ENCODE results near the gene RXRG. TPM values are rescaled to one million over a fixed set of nuclear protein-coding genes. Genes with fewer than 3 reads are reported as not detected.

The RXRG gene
- total RNA-seq, 1 donor from 2014 or later: not detected

- peaks cover 18% of the 10 kb centered on the region for H3K27me3 ChIP-seq (ENCODE audit: control insufficient read depth, insufficient read depth, low read length)
- no peak for DNase-seq (ENCODE audit: low read depth)
- H3K36me3 ChIP-seq (ENCODE audit: control insufficient read depth, insufficient read depth, low read length): no peaks in the 10 kb centered on the region
- H3K4me3 ChIP-seq (ENCODE audit: low read depth, low read length): no peak overlapping the region
- TF ChIP-seq, protein P1, sequence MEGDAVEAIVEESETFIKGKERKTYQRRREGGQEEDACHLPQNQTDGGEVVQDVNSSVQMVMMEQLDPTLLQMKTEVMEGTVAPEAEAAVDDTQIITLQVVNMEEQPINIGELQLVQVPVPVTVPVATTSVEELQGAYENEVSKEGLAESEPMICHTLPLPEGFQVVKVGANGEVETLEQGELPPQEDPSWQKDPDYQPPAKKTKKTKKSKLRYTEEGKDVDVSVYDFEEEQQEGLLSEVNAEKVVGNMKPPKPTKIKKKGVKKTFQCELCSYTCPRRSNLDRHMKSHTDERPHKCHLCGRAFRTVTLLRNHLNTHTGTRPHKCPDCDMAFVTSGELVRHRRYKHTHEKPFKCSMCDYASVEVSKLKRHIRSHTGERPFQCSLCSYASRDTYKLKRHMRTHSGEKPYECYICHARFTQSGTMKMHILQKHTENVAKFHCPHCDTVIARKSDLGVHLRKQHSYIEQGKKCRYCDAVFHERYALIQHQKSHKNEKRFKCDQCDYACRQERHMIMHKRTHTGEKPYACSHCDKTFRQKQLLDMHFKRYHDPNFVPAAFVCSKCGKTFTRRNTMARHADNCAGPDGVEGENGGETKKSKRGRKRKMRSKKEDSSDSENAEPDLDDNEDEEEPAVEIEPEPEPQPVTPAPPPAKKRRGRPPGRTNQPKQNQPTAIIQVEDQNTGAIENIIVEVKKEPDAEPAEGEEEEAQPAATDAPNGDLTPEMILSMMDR (IDR thresholded peaks at IDR 0.05; ENCODE audit: insufficient read depth, low read length, poor library complexity, severe bottlenecking): no peak
Measured at GRCh38 chr1:165387505-165387904, 57.4 kb downstream of the RXRG start.

GRCh38 chr1:165383599-165384405 is 61.1 kb downstream of the RXRG start:
- TF ChIP-seq, protein P1 (IDR thresholded peaks at IDR 0.05; ENCODE audit: insufficient read depth, low read length, poor library complexity, severe bottlenecking): no peak

DNA sequence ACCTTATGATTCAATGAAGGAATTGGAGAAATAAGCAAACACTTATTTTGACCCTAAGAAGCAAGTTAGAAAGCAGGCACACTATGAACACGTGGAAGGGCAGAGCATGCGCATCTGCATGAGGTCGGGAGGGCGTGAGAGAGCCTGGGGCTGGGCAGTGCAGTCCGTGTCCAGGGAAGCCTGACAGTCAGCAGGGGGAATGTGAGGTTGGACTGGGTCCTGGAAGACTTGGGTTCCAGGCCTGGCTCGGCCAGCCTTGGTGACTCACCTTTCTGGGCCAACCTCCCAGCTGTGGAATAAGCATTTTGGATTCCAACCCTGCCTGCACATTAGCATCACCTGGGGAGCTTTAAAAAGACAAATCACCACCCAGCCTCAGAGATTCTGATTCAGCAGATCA is 61.9 kb downstream of the RXRG start:
- no peak for DNase-seq (ENCODE audit: low read depth)
- TF ChIP-seq, protein P1 (IDR thresholded peaks at IDR 0.05; ENCODE audit: insufficient read depth, low read length, poor library complexity, severe bottlenecking): no peak
- Histone ChIP-seq H3K27me3 (ENCODE audit: control insufficient read depth, insufficient read depth, low read length) (peaks cover 15% of the 10 kb centered on the region), H3K4me3 (ENCODE audit: low read depth, low read length) (no peak overlapping the region), H3K36me3 (ENCODE audit: control insufficient read depth, insufficient read depth, low read length) (no peaks in the 10 kb centered on the region)

More at GRCh38 chr1:165383599-165384405, 61.1 kb downstream of the RXRG start:
- Histone ChIP-seq H3K27me3 (ENCODE audit: control insufficient read depth, insufficient read depth, low read length) (peaks cover 15% of the 10 kb centered on the region), H3K36me3 (ENCODE audit: control insufficient read depth, insufficient read depth, low read length) (no peaks in the 10 kb centered on the region), H3K4me3 (ENCODE audit: low read depth, low read length) (no peak overlapping the region)
- DNase-seq (ENCODE audit: low read depth): no peak

- H3K27me3 ChIP-seq (ENCODE audit: control insufficient read depth, insufficient read depth, low read length): peaks cover 15% of the 10 kb centered on the region
- DNase-seq (ENCODE audit: low read depth): no peak
- H3K36me3 ChIP-seq (ENCODE audit: control insufficient read depth, insufficient read depth, low read length): no peaks in the 10 kb centered on the region
- TF ChIP-seq, protein P1 (IDR thresholded peaks at IDR 0.05; ENCODE audit: insufficient read depth, low read length, poor library complexity, severe bottlenecking): no peak
- H3K4me3 ChIP-seq (ENCODE audit: low read depth, low read length): no peak overlapping the region
Measured at GRCh38 chr1:165381745-165382505, 63.0 kb downstream of the RXRG start.

DNA sequence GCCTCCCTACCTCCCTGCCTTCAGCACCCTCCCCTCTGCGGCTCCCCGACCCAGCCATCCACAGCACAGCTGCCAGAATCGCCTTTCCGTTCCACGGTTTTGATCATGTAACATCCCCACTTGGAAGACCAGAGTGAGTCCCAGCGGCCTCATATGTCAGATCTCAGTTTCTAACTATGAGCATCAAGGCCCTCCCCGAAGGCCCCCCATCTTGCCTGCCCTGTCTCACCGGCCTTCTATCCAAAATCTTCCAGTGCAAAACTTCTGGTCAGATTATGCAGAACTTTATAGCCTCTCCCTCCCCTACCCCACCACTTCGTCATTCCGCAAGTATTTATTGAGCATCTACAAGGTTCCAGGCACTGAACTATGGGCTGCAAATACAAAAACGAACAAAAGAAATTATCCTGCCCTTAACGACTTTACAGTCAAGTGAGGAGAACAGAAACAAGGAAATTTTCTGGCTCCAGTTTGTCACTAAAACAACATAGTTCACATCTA is 68.1 kb downstream of the RXRG start:
- TF ChIP-seq, protein P1 (IDR thresholded peaks at IDR 0.05; ENCODE audit: insufficient read depth, low read length, poor library complexity, severe bottlenecking): no peak
- peaks cover 17% of the 10 kb centered on the region for H3K27me3 ChIP-seq (ENCODE audit: control insufficient read depth, insufficient read depth, low read length)

More for the DNA sequence above, 68.1 kb downstream of the RXRG start:
- Histone ChIP-seq H3K4me3 (ENCODE audit: low read depth, low read length) (no peak overlapping the region), H3K36me3 (ENCODE audit: control insufficient read depth, insufficient read depth, low read length) (no peaks in the 10 kb centered on the region)
- no peak for DNase-seq (ENCODE audit: low read depth)

Measured in kidney epithelial cell (primary cell).